GM12875 (cell line): ENCODE data around the gene TAB3.

Experiments
- H3K4me3 ChIP-seq: one replicate; pipeline ENCODE4 v1.5.1; 2011; ENCODE audit warnings: low read depth, low read length, control low read depth
- TF ChIP-seq, protein P1 (sequence below): IDR thresholded peaks from 2 replicates; pipeline ENCODE4 v1.5.1; 2011; ENCODE audit warnings: low read depth, mild to moderate bottlenecking, control low read depth, inconsistent platforms, low read length, moderate library complexity, borderline replicate concordance; ENCODE audit not compliant: insufficient read depth

TAB3 gene

DNA sequence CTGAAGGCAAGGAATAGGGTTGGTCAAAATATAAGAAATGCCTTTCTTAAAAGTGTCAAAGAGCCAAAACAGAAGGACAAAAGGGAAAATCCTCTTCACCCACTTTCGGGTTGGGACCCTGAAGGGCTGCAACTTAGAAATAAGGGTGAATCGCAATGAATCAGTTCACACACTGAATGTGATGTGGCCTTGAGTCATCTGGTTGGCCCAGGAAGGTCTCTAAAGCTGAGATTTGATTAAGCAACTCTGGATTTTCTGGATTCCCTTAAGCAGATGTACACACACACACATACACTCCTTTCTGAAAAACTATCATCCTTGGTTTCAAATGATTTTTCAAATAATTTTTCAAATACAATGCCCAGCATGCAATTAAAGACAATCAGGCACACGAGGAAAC, 13.1 kb downstream of the TAB3 start:
- TF ChIP-seq, protein P1, sequence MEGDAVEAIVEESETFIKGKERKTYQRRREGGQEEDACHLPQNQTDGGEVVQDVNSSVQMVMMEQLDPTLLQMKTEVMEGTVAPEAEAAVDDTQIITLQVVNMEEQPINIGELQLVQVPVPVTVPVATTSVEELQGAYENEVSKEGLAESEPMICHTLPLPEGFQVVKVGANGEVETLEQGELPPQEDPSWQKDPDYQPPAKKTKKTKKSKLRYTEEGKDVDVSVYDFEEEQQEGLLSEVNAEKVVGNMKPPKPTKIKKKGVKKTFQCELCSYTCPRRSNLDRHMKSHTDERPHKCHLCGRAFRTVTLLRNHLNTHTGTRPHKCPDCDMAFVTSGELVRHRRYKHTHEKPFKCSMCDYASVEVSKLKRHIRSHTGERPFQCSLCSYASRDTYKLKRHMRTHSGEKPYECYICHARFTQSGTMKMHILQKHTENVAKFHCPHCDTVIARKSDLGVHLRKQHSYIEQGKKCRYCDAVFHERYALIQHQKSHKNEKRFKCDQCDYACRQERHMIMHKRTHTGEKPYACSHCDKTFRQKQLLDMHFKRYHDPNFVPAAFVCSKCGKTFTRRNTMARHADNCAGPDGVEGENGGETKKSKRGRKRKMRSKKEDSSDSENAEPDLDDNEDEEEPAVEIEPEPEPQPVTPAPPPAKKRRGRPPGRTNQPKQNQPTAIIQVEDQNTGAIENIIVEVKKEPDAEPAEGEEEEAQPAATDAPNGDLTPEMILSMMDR: no peak
- no peak overlapping the region for H3K4me3 ChIP-seq

DNA sequence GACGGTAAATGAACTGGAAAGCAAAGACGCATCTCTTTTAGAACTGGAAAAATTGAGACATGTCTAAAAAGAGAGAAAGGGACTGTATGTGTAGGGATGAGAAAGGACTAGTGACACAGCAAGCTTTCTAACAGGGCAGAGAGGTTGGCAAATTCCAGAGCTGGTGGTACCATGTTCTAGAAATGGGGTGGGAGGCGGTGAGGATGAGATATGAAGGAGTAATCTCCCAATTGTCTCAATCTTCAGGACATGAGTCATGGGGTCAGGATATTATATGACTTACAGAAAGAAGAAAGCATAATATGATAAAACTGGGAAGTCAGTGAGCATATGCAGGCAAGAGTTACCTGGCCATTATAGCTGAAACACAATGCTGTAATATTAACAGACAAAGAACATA, 14.2 kb downstream of the TAB3 start:
- TF ChIP-seq, protein P1: no peak
- H3K4me3 ChIP-seq: no peak overlapping the region

DNA sequence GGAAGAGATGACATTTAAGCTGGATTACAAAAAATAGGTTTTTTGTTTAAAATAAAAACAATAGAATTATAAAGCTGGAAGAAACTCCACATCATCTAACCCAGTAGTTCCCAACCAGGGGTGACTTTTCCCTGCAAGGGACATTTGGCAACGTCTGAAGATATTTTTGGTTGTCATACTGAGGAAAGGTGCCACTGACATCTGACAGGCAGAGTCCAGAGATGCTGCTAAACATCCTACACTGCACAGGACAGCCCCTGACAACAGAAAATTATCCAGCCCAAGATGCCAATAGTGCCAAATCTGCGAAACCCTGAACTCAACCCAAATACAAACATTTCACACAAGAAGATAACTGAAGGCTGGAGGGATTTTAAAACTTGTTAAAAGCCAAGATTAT, 18.5 kb downstream of the TAB3 start:
- H3K4me3 ChIP-seq: no peak overlapping the region
- TF ChIP-seq, protein P1: no peak

DNA sequence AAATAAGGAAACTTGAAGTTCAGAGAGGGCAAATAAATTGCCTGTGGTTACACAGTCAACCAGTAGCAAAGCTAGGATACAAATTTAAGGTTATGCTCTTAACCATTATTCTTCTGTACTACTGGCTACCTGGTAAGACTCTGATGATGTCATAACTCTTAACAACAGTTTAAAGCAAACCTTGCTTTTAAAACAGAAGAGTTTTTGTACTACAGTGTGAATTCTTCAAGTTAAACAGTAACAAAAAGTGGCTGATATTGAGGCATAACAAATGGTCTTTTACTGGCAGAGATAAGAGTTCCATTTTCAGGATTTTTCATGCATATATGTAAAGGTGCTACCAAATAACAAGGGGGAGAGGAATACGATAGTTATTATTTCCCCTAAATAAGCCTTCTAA, 23.4 kb downstream of the TAB3 start:
- H3K4me3 ChIP-seq: no peak overlapping the region
- TF ChIP-seq, protein P1: no peak

DNA sequence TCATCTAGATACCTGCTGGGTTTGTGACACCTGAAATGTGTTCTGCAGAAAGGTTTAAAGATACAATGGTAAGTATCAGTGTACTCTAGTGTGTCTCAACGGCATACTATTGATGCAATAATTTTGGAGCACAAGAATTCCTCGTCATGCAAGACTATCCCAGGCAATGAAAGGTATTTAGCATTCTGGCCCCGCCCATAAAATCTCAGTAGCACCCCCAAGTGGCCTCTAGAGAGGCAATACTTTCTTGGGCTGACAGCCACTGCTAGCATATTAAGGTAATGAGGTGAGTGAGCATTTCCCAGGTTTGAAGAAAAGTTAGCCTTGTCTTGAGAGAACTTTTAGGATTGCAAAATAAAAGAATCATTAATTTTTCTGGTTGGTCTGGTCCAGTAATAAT, 24.0 kb downstream of the TAB3 start:
- TF ChIP-seq, protein P1: peak; percentile 30; the same call in 1 of the 2 replicates
- no peak overlapping the region for H3K4me3 ChIP-seq

DNA sequence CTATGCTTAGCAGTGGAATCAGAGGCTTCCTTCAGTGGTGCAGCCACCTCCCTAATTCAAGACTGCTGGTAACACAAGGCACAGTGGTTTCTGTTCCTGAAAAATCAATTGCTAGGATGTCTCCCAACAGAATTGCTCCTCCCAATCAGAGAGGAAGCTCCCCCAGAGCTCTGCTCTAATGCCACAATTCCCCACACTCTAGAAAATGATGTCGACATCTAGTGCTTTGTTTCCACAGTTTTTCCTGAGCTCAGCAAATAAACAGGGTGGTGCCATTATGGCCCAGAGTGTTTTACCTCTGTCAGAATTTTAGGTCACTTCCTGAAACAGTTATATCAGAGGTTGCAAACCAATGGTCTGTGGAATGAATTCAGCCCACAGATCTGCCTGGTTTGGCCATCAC, 24.7 kb downstream of the TAB3 start:
- TF ChIP-seq, protein P1: no peak
- H3K4me3 ChIP-seq: no peak overlapping the region

DNA sequence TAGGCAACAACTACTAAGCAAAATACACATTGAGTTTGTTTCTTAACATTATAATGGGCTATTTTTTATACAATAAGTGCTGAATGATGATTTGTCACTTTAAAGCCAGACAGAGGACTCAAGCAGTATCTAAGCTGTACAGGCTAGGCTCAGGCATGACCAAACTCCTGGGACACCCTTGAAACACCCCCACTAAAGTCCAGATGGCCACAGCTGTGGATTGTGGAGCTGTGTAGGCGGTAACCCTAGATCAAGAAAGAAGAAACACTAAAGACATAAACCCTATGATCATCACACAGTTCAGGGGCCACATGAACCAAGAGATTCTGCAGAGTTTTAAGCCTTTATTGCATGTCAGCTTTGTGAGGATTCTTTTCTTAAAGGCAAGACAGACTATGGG, 25.1 kb downstream of the TAB3 start:
- no peak overlapping the region for H3K4me3 ChIP-seq
- TF ChIP-seq, protein P1: no peak
